HEK293T (cell line): ENCODE data around the gene ACSL5.

ENCODE experiments used
- CTCF ChIA-PET: fragments of 350-600 bp; formaldehyde crosslinking; extraction: SDS; loops from one replicate; lab custom pipeline; 2021; ENCODE audit warnings: antibody characterized with exemption, inconsistent platforms; lab: Yijun Ruan, JAX
- POLR2A ChIA-PET: fragments of 350-600 bp; formaldehyde crosslinking; extraction: SDS; loops from one replicate; lab custom pipeline; 2020; ENCODE audit warnings: antibody characterized with exemption, inconsistent platforms; lab: Yijun Ruan, JAX
- DNase-seq: peaks from one replicate; pipeline ENCODE4 v3.0.0; 2012; ENCODE audit warnings: mixed read lengths; ENCODE audit errors: extremely low spot score
- ARNT ChIP-seq: fragments of 450-650 bp; IDR thresholded peaks from 2 replicates; pipeline ENCODE4 v1.6.1; 2017; ENCODE audit warnings: mild to moderate bottlenecking
- BHLHE40 ChIP-seq: fragments of 450-650 bp; IDR thresholded peaks from 2 replicates; pipeline ENCODE4 v1.6.1; 2016; ENCODE audit warnings: mild to moderate bottlenecking, moderate library complexity, borderline replicate concordance
- CTBP1 ChIP-seq: fragments of 450-650 bp; IDR thresholded peaks from 2 replicates; pipeline ENCODE4 v1.6.1; 2016; ENCODE audit warnings: borderline replicate concordance
- ELF4 ChIP-seq: fragments of 450-650 bp; IDR thresholded peaks from 2 replicates; pipeline ENCODE4 v1.6.1; 2017; ENCODE audit warnings: antibody characterized with exemption
- FOXA1 ChIP-seq: fragments of 450-650 bp; IDR thresholded peaks from 2 replicates; pipeline ENCODE4 v1.6.1; 2016; ENCODE audit warnings: mild to moderate bottlenecking
- FOXK2 ChIP-seq: fragments of 450-650 bp; IDR thresholded peaks from 2 replicates; pipeline ENCODE4 v1.6.1; 2016; ENCODE audit warnings: mild to moderate bottlenecking
- FOXM1 ChIP-seq: fragments of 450-650 bp; IDR thresholded peaks from 2 replicates; pipeline ENCODE4 v1.6.1; 2017; ENCODE audit warnings: mild to moderate bottlenecking, borderline replicate concordance
- HDGF ChIP-seq: fragments of 450-650 bp; IDR thresholded peaks from 2 replicates; pipeline ENCODE4 v1.6.1; 2017; ENCODE audit warnings: antibody characterized with exemption, borderline replicate concordance
- L3MBTL2 ChIP-seq: fragments of 450-650 bp; conservative IDR thresholded peaks from 2 replicates; pipeline ENCODE4 v1.6.1; 2016; ENCODE audit warnings: mild to moderate bottlenecking
- LEF1 ChIP-seq: fragments of 450-650 bp; IDR thresholded peaks from 2 replicates; pipeline ENCODE4 v1.6.1; 2017; ENCODE audit warnings: mild to moderate bottlenecking, borderline replicate concordance
- NFRKB ChIP-seq: fragments of 450-650 bp; IDR thresholded peaks from 2 replicates; pipeline ENCODE4 v1.6.1; 2016; ENCODE audit warnings: mild to moderate bottlenecking, moderate library complexity
- PKNOX1 ChIP-seq: fragments of 450-650 bp; IDR thresholded peaks from 2 replicates; pipeline ENCODE4 v1.6.1; 2016
- SP1 ChIP-seq: fragments of 450-650 bp; IDR thresholded peaks from 2 replicates; pipeline ENCODE4 v1.6.1; 2017
- SUZ12 ChIP-seq: fragments of 450-650 bp; IDR thresholded peaks from 2 replicates; pipeline ENCODE4 v1.6.1; 2016; ENCODE audit warnings: mild to moderate bottlenecking
- TARDBP ChIP-seq: fragments of 450-650 bp; IDR thresholded peaks from 2 replicates; pipeline ENCODE4 v1.6.1; 2016
- ZNF384 ChIP-seq: fragments of 450-650 bp; IDR thresholded peaks from 2 replicates; pipeline ENCODE4 v1.6.1; 2016

Gene ACSL5

GRCh38 chr10:112344261-112344660, 29.7 kb upstream of the ACSL5 start:
- CTCF ChIA-PET = no interaction called here
- POLR2A ChIA-PET = no interaction called here
- no peak for TF ChIP-seq ZNF384
- no peak for TF ChIP-seq FOXK2
- TF ChIP-seq SP1 = no peak
- no peak for TF ChIP-seq SUZ12
- TF ChIP-seq CTBP1 = no peak
- no peak for TF ChIP-seq PKNOX1

GRCh38 chr10:112345202-112345601, 28.7 kb upstream of the ACSL5 start:
- POLR2A ChIA-PET = no interaction called here
- TF ChIP-seq CTBP1 = no peak
- no peak for TF ChIP-seq PKNOX1
- no peak for TF ChIP-seq SUZ12
- no peak for TF ChIP-seq TARDBP
- TF ChIP-seq HDGF = no peak
- no peak for TF ChIP-seq ZNF384
- TF ChIP-seq BHLHE40 = no peak
- TF ChIP-seq ARNT = no peak
- TF ChIP-seq LEF1 = no peak
- no peak for TF ChIP-seq SP1
- TF ChIP-seq L3MBTL2 = no peak
- DNase-seq = no peak
- CTCF ChIA-PET = no interaction called here

More at GRCh38 chr10:112344261-112344660, 29.7 kb upstream of the ACSL5 start:
- DNase-seq = no peak

- ChIA-PET CTCF (no interaction called here), POLR2A (no interaction called here)
- DNase-seq = no peak
- no peak for TF ChIP-seq FOXA1
- no peak for TF ChIP-seq ARNT
- TF ChIP-seq ELF4 = no peak
- TF ChIP-seq NFRKB = no peak
- no peak for TF ChIP-seq TARDBP
- TF ChIP-seq PKNOX1 = no peak
- TF ChIP-seq LEF1 = no peak
- no peak for TF ChIP-seq SP1
- TF ChIP-seq L3MBTL2 = no peak
These were observed 28.2 kb upstream of the ACSL5 start for GRCh38 chr10:112345743-112346142.

GRCh38 chr10:112346774-112347173, 27.1 kb upstream of the ACSL5 start:
- TF ChIP-seq TARDBP (no peak), LEF1 (no peak), SP1 (no peak), CTBP1 (no peak), FOXM1 (no peak), L3MBTL2 (no peak), FOXA1 (no peak), HDGF (no peak), SUZ12 (no peak), ZNF384 (no peak), ARNT (no peak), PKNOX1 (no peak), FOXK2 (no peak), ELF4 (no peak), BHLHE40 (no peak), NFRKB (no peak)
- ChIA-PET POLR2A (no interaction called here), CTCF (interaction anchor here (0.7 kb wide), 1 partner anchor 90 kb away, joined by 8 read pairs; no protein-coding TSS in a partner anchor)
- no peak for DNase-seq

GRCh38 chr10:112347709-112348671, 25.9 kb upstream of the ACSL5 start:
- DNase-seq = no peak
- no peak for TF ChIP-seq SP1
- no peak for TF ChIP-seq L3MBTL2
- TF ChIP-seq BHLHE40 = no peak
- no peak for TF ChIP-seq LEF1
- no peak for TF ChIP-seq ARNT
- no peak for TF ChIP-seq TARDBP
- TF ChIP-seq SUZ12 = no peak
- TF ChIP-seq FOXK2 = no peak
- TF ChIP-seq FOXA1 = no peak
- TF ChIP-seq PKNOX1 = no peak
- no peak for TF ChIP-seq HDGF
- no peak for TF ChIP-seq FOXM1
- CTCF ChIA-PET = no interaction called here
- POLR2A ChIA-PET = no interaction called here
